GM10266 (cell line): ENCODE data around the gene MEP1A.
"Not testable (repeated sequence)": the region's sequence is repeated elsewhere in the genome, so short reads cannot be mapped to it uniquely, and the experiment has no call there.

Experiments
- DNase-seq: peaks from one replicate; pipeline ENCODE4 v3.0.0; 2012; ENCODE audit errors: extremely low spot score
- TF ChIP-seq, protein P1 (sequence below): IDR thresholded peaks from 2 replicates; pipeline ENCODE4 v1.5.1; 2012; ENCODE audit warnings: mild to moderate bottlenecking, low read depth; ENCODE audit not compliant: control insufficient read depth, insufficient read depth; ENCODE audit errors: missing control alignments

MEP1A gene, protein sequence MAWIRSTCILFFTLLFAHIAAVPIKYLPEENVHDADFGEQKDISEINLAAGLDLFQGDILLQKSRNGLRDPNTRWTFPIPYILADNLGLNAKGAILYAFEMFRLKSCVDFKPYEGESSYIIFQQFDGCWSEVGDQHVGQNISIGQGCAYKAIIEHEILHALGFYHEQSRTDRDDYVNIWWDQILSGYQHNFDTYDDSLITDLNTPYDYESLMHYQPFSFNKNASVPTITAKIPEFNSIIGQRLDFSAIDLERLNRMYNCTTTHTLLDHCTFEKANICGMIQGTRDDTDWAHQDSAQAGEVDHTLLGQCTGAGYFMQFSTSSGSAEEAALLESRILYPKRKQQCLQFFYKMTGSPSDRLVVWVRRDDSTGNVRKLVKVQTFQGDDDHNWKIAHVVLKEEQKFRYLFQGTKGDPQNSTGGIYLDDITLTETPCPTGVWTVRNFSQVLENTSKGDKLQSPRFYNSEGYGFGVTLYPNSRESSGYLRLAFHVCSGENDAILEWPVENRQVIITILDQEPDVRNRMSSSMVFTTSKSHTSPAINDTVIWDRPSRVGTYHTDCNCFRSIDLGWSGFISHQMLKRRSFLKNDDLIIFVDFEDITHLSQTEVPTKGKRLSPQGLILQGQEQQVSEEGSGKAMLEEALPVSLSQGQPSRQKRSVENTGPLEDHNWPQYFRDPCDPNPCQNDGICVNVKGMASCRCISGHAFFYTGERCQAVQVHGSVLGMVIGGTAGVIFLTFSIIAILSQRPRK

DNA sequence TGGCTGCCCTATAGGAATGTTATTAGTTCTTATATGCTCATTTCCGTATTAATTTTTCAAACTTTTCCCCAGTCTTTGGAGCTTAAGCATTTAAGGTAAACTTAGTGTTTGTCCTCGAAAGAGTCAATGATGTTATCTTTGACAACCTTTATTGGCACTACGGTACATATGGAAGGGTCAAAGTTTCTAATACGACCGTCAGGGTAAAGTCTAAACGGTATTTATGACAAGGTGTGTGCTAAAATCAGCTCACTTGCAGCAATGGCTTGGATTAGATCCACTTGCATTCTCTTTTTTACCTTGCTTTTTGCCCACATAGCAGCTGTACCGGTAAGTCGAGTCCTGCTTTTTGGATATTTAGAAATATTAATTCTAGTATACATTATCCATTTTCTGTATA is at the start of gene MEP1A:
Gene MEP1A (plus strand): TSS at position 252 of the 400 bp plus-strand sequence. CDS start 10 bp downstream, at position 262.
- DNase-seq, result no peak
- TF ChIP-seq, protein P1, sequence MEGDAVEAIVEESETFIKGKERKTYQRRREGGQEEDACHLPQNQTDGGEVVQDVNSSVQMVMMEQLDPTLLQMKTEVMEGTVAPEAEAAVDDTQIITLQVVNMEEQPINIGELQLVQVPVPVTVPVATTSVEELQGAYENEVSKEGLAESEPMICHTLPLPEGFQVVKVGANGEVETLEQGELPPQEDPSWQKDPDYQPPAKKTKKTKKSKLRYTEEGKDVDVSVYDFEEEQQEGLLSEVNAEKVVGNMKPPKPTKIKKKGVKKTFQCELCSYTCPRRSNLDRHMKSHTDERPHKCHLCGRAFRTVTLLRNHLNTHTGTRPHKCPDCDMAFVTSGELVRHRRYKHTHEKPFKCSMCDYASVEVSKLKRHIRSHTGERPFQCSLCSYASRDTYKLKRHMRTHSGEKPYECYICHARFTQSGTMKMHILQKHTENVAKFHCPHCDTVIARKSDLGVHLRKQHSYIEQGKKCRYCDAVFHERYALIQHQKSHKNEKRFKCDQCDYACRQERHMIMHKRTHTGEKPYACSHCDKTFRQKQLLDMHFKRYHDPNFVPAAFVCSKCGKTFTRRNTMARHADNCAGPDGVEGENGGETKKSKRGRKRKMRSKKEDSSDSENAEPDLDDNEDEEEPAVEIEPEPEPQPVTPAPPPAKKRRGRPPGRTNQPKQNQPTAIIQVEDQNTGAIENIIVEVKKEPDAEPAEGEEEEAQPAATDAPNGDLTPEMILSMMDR, result no peak

DNA sequence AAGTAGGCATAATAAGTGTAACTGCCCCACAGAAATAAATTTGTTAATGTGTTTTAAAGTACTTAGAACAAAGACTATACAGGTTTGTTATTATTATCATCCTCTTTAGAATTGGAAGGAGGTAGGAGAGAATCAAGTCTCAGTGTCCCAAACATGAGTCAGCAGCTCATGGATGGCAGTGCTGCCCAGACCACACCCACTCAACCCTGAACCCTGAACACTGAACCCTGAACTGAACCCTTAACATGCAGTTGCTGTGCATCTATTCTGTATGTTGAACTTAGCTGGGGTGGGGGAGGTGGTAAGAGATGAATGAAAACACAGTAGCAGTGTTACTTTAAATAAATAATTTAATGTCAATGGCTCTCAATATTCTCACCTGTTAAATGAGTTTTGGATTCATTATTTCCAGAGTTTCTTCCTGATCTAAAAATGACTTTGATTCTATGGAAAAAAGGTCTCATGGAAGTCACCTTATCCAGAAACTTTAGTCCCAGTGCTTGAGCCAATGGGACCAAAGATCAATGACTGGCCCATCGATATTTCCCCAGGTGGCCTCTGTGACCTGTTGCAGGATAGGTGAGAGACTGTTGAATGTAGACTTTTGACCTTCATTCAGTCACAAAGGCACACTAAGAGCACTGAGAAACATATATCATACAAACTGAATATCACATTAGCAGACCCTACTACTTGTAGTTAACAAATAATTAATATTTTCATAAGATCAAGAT is 49.6 kb upstream of the MEP1A start:
- TF ChIP-seq, protein P1, result no peak
- DNase-seq, result no peak

DNA sequence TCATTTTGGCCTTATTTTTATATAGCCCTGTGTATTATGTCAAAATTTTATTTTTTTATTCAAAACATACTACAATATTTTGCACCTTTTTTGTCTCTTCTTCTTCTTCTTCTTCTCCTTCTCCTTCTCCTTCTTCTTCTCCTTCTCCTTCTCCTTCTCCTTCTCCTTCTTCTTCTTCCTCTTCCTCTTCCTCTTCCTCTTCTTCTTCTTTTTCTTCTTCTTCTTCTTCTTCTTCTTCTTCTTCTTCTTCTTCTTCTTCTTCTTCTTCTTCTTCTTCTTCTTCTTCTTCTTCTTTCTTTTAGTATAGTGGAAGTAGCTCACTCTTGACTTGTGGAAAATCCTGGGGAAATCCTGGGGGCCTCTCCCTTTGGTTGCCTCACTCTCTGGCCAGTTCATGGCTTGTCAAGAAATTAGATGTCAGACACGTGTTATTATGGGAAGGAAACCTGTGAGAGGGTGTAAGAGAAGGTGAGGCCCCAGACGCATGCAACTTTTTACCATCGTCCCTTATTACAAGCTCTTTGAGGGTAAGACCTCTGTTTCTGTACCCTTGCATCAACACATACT is 48.9 kb upstream of the MEP1A start:
- DNase-seq, result not testable (repeated sequence)

DNA sequence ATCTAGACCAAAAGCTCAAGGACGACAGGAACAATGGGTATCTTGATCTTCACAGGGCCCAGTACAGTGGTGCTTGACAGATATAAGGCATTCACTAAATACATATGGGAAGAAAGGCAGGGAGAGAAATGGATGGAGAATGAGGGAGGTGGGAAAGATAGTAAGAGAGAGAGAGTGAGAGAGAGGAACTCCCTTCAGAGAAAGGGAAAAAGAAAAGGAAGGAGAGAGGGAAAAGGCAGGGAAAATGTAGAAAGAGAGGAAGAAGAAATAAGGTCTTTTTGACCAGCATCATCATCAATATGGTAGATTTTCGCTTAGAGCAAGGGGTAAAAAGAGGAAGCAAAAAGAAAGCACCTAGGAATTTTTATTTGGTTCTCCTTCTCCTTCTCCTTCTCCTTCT is 47.2 kb upstream of the MEP1A start:
- TF ChIP-seq, protein P1, result no peak
- DNase-seq, result no peak

DNA sequence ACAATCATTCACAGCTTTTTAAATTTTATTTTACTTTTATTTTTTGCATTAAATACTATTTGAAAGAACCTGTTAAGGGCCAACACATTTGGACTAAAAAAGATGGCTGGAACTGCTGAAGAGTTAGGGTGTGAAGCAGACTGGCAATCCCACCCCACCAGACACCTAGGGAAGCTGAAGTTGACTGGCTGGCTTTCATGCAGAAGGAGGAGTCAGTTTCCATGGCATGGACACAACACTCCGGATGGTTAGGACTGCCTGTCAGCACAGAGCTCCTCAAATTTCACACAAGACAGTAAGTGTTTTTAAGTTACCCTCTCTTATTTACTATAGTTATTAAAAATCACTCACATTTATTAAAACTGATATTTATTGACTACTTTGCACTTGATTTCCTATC is 46.5 kb upstream of the MEP1A start, which contains the start of gene ANKRD66:
Gene ANKRD66 (plus strand): TSS at position 238 of the 400 bp plus-strand sequence. CDS start 5,016 bp downstream, outside the sequence.
- DNase-seq, result no peak
- TF ChIP-seq, protein P1, result no peak

DNA sequence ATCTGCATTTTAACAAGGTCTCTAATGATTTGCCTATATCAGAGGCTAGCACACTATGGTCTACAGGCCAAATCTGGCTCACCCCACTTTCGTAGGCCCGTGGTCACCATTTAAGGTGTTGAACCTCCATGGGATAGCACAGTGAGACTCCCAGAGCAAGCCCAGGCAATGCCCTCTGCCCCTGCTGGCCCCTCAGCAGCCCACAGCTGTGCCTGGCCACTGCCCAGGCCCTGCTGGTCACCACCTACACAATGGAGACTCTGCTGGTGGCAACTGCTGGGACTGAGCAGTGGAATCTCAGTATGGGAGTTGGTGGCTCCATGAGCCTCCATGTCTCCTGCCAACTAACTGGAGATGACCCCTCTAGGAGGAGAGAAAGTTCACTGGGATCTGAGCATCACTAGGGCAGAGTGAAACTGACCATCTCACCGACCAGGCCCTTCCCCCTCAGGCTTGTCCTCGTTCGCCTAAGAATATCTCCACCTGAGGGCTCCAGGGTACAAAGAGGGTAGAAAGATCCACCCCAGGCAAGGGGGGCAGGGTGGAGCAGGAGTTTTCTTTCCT is 44.2 kb upstream of the MEP1A start:
- TF ChIP-seq, protein P1, result no peak
- no peak for DNase-seq

DNA sequence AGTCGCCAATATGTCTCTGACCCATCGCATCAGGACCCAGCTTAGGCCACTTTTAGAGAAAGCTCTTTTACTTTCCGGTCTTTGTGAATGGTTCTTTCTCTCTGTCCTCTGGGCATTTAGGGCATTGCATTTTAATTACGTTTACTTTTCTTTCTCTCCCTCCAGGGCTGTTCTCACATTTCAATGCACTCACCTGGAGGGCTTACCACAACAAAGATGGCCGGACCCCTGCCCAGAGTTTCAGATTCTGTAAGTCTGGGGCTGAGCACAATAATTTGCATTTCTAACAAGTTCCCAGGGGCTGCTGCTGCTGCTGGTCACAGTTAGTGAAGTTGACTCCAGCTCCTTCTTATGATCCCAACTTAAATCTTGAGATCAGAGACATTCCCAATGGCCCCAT is 43.5 kb upstream of the MEP1A start:
- TF ChIP-seq, protein P1, result no peak
- DNase-seq, result no peak
